GM19099 (cell line): ENCODE measurements around the gene MARCOL.

ENCODE experiments used
- POLR2A ChIP-seq: IDR thresholded peaks from 3 replicates; pipeline ENCODE4 v1.6.1; 2011; ENCODE audit warnings: low read depth; ENCODE audit not compliant: insufficient read length; ENCODE audit errors: extremely low read depth

Gene MARCOL

GRCh38 chr5:148230240-148230639, 8.1 kb upstream of the MARCOL start:
- no peak for TF ChIP-seq POLR2A

GRCh38 chr5:148237785-148238417, 424 bp upstream of the MARCOL start:
- no peak for TF ChIP-seq POLR2A

GRCh38 chr5:148248894-148249293, 10.6 kb downstream of the MARCOL start:
- TF ChIP-seq POLR2A: no peak

GRCh38 chr5:148255456-148255855, 17.1 kb downstream of the MARCOL start:
- TF ChIP-seq POLR2A: no peak

- no peak for TF ChIP-seq POLR2A
These were observed 21.0 kb downstream of the MARCOL start for GRCh38 chr5:148259288-148259687.

GRCh38 chr5:148261221-148261620, 22.9 kb downstream of the MARCOL start:
- TF ChIP-seq POLR2A: no peak

GRCh38 chr5:148267962-148268361, 29.6 kb downstream of the MARCOL start:
- no peak for TF ChIP-seq POLR2A

- TF ChIP-seq POLR2A: no peak
These were observed 30.2 kb downstream of the MARCOL start, which contains the start of gene SPINK13 for GRCh38 chr5:148268566-148268965. Gene SPINK13, plus strand, starts transcription at chr5:148268794. Its CDS starts 1,279 bp downstream, at chr5:148270073.

- no peak for TF ChIP-seq POLR2A
These were observed 52.2 kb downstream of the MARCOL start for GRCh38 chr5:148290271-148291195.
